Measurements from ENCODE around the gene FOXN3.
"Not testable (repeated sequence)": the region's sequence is repeated elsewhere in the genome, so short reads cannot be mapped to it uniquely, and the experiment has no call there.

Gene FOXN3

GRCh38 chr14:89296281-89296745 is 120.7 kb downstream of the FOXN3 start:
- DNase-seq = no peak

GRCh38 chr14:89294872-89295271 is 122.2 kb downstream of the FOXN3 start:
- DNase-seq = no peak

GRCh38 chr14:89294469-89294868 is 122.6 kb downstream of the FOXN3 start:
- not testable (repeated sequence) for DNase-seq

- DNase-seq = no peak
Measured at GRCh38 chr14:89294060-89294459, 123.0 kb downstream of the FOXN3 start.

- no peak for DNase-seq
Measured at GRCh38 chr14:89293314-89293916, 123.6 kb downstream of the FOXN3 start.

- DNase-seq = no peak
Measured at GRCh38 chr14:89292579-89293313, 124.3 kb downstream of the FOXN3 start.

GRCh38 chr14:89291351-89291940 is 125.6 kb downstream of the FOXN3 start:
- DNase-seq = no peak

- DNase-seq = no peak
Measured at GRCh38 chr14:89290813-89291212, 126.2 kb downstream of the FOXN3 start.

- DNase-seq = no peak
Measured at GRCh38 chr14:89289477-89289876, 127.6 kb downstream of the FOXN3 start.

- DNase-seq = no peak
Measured at GRCh38 chr14:89288114-89288513, 128.9 kb downstream of the FOXN3 start.

- no peak for DNase-seq
Measured at GRCh38 chr14:89284333-89285058, 132.5 kb downstream of the FOXN3 start.

GRCh38 chr14:89283327-89284060 is 133.5 kb downstream of the FOXN3 start:
- no peak for DNase-seq

- DNase-seq = no peak
Measured at GRCh38 chr14:89282191-89282590, 134.8 kb downstream of the FOXN3 start.

- DNase-seq = no peak
Measured at GRCh38 chr14:89280600-89280999, 136.4 kb downstream of the FOXN3 start.

GRCh38 chr14:89279649-89280232 is 137.3 kb downstream of the FOXN3 start:
- no peak for DNase-seq

- DNase-seq = no peak
Measured at GRCh38 chr14:89277203-89277602, 139.8 kb downstream of the FOXN3 start.

- peak; percentile 38 for DNase-seq
Measured at GRCh38 chr14:89276424-89276975, 140.5 kb downstream of the FOXN3 start.

- DNase-seq = no peak
Measured at GRCh38 chr14:89270439-89271227, 146.4 kb downstream of the FOXN3 start.

GRCh38 chr14:89269404-89269803 is 147.6 kb downstream of the FOXN3 start:
- no peak for DNase-seq

GRCh38 chr14:89268514-89268913 is 148.5 kb downstream of the FOXN3 start:
- DNase-seq = no peak

- DNase-seq = no peak
Measured at GRCh38 chr14:89267656-89268055, 149.4 kb downstream of the FOXN3 start.

Data from femur (tissue), 1 donor.